Measurements from ENCODE around the gene NCOA1. TPM values are rescaled to one million over a fixed set of nuclear protein-coding genes. Genes with fewer than 3 reads are reported as not detected.
"Not testable (repeated sequence)": the region's sequence is repeated elsewhere in the genome, so short reads cannot be mapped to it uniquely, and the experiment has no call there.

Gene NCOA1
- total RNA-seq, 2 experiments from 2014 or later: 6.1 to 12.1 TPM

DNA sequence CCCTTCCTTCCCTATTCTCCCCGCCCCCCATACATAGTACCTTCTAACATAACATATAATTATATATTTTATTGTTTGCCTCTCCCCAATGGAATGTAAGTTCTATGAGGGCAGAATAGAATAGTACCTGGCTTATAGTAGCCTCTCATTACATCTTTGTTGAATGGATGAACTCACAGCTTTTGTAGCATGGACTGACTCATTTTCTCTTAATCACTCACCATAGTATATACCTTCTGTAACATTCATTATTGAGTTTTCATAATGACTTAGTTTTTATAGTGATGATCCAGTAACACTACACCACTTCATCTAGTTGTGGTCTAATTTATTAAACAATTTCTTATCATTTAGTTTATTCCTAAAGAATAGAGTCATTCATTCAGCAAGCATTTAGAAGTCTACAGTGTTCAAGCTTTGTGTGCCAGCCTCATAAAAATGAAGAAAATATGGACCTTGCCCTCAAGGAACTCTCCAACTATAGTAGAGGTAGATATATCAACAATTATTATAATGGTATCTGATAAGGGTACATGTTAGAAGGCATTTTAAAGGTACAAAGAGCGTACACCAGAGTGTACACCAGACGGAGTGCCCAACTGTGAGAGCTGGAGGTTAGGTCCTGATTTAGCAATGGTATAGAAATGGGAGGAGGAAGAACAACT is 31.1 kb downstream of the NCOA1 start:
- Histone ChIP-seq H3K79me2 (ENCODE audit: insufficient read depth, low read depth, low read length) (no peaks in the 10 kb centered on the region), H3K4me2 (ENCODE audit: low read length) (no peak overlapping the region), H3K4me1 (ENCODE audit: insufficient read depth, low read length, poor library complexity, severe bottlenecking) (no peaks in the 10 kb centered on the region), H3K9me3 (ENCODE audit: low read length) (no peaks in the 10 kb centered on the region), H3K9me2 (ENCODE audit: insufficient read depth, low read length) (no peaks in the 10 kb centered on the region), H3K36me3 (ENCODE audit: insufficient read depth, low read length) (no peaks in the 10 kb centered on the region), H4K20me1 (ENCODE audit: insufficient read depth, low read length) (no peaks in the 10 kb centered on the region), H3K4me3 (ENCODE audit: low read depth, low read length, poor library complexity, severe bottlenecking) (no peak overlapping the region), H2AFZ (ENCODE audit: low read length) (no peak overlapping the region), H3K27ac (ENCODE audit: low read depth, low read length, poor library complexity, severe bottlenecking) (no peak overlapping the region)
- POLR2A ChIA-PET: interaction anchor here (0.6 kb wide), 1 partner anchor 287 kb away, joined by 3 read pairs; no protein-coding TSS in a partner anchor
- intact Hi-C loops (cut with micrococcal nuclease; ENCODE audit: unreplicated experiment): no loop called here
- TF ChIP-seq, protein P1, sequence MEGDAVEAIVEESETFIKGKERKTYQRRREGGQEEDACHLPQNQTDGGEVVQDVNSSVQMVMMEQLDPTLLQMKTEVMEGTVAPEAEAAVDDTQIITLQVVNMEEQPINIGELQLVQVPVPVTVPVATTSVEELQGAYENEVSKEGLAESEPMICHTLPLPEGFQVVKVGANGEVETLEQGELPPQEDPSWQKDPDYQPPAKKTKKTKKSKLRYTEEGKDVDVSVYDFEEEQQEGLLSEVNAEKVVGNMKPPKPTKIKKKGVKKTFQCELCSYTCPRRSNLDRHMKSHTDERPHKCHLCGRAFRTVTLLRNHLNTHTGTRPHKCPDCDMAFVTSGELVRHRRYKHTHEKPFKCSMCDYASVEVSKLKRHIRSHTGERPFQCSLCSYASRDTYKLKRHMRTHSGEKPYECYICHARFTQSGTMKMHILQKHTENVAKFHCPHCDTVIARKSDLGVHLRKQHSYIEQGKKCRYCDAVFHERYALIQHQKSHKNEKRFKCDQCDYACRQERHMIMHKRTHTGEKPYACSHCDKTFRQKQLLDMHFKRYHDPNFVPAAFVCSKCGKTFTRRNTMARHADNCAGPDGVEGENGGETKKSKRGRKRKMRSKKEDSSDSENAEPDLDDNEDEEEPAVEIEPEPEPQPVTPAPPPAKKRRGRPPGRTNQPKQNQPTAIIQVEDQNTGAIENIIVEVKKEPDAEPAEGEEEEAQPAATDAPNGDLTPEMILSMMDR (conservative IDR thresholded peaks at IDR 0.05; ENCODE audit: low read length): no peak
- no peak for TF ChIP-seq EZH2phosphoT487 (IDR thresholded peaks at IDR 0.05; ENCODE audit: borderline replicate concordance, low read depth, low read length)
- CTCF ChIA-PET (ENCODE audit: unreplicated experiment): no interaction called here
- DNase-seq (ENCODE audit: low spot score): no peak
- BruUV-seq (replicated peaks): no TSS peak

DNA sequence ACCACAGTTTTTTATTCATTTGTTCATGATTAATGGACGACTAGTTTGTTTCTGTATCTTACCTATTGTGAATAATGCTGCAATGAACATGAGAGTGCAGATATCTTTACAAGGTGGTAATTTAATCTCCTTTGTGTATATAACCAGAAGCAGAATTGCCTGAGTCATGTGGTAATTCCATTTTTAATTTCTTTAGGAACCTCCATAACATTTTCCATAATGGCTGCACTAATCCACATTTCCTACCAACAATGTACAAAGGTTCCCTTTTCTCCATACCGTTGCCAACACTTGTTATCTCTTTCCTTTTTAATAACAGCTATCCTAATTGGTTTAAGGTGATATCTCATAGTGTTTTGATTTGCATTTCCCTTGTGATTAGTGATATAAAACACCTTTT is 36.5 kb downstream of the NCOA1 start:
- no peak for TF ChIP-seq EZH2phosphoT487 (IDR thresholded peaks at IDR 0.05; ENCODE audit: borderline replicate concordance, low read depth, low read length)
- TF ChIP-seq, protein P1 (conservative IDR thresholded peaks at IDR 0.05; ENCODE audit: low read length): no peak
- CTCF ChIA-PET (ENCODE audit: unreplicated experiment): no interaction called here
- H3K27ac ChIP-seq (ENCODE audit: low read depth, low read length, poor library complexity, severe bottlenecking): no peak overlapping the region
- BruUV-seq (replicated peaks): no TSS peak
- no peak overlapping the region for H3K4me2 ChIP-seq (ENCODE audit: low read length)
- peaks cover 21% of the 10 kb centered on the region; the same call in 1 of the 2 replicates for H3K9me3 ChIP-seq (ENCODE audit: low read length)
- H3K4me3 ChIP-seq (ENCODE audit: low read depth, low read length, poor library complexity, severe bottlenecking): no peak overlapping the region
- intact Hi-C loops (cut with micrococcal nuclease; ENCODE audit: unreplicated experiment): no loop called here
- no peaks in the 10 kb centered on the region for H4K20me1 ChIP-seq (ENCODE audit: insufficient read depth, low read length)
- no peaks in the 10 kb centered on the region for H3K36me3 ChIP-seq (ENCODE audit: insufficient read depth, low read length)
- no peak overlapping the region for H2AFZ ChIP-seq (ENCODE audit: low read length)
- POLR2A ChIA-PET: interaction anchor here (0.7 kb wide), 2 partner anchors 49 to 179 kb away, joined by 4 to 6 read pairs; no protein-coding TSS in a partner anchor
- DNase-seq (ENCODE audit: low spot score): no peak
- no peaks in the 10 kb centered on the region for H3K4me1 ChIP-seq (ENCODE audit: insufficient read depth, low read length, poor library complexity, severe bottlenecking)
- H3K9me2 ChIP-seq (ENCODE audit: insufficient read depth, low read length): no peaks in the 10 kb centered on the region
- H3K79me2 ChIP-seq (ENCODE audit: insufficient read depth, low read depth, low read length): no peaks in the 10 kb centered on the region

DNA sequence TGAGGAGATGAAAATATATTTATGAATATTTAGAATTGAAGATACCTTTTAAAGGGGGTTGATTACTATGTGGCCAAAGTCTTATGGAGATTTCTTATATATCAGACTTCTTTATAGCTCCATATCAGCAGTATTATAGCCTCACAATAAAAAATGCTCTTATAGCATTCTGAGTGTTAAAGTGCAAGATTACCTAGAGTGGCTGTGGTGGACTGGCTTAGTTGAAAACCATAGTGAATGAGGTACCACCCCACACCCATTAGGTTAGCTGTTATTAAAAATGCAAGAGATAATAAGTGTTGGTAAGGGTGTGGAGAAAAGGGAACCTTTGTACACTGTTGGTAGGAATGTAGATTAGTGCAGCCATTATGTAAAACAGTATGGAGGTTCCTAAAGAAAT is 39.7 kb downstream of the NCOA1 start:
- Histone ChIP-seq H3K79me2 (ENCODE audit: insufficient read depth, low read depth, low read length) (no peaks in the 10 kb centered on the region), H3K4me1 (ENCODE audit: insufficient read depth, low read length, poor library complexity, severe bottlenecking) (no peaks in the 10 kb centered on the region), H3K9me3 (ENCODE audit: low read length) (peaks cover 21% of the 10 kb centered on the region; the same call in 1 of the 2 replicates), H3K36me3 (ENCODE audit: insufficient read depth, low read length) (no peaks in the 10 kb centered on the region), H4K20me1 (ENCODE audit: insufficient read depth, low read length) (no peaks in the 10 kb centered on the region), H2AFZ (ENCODE audit: low read length) (no peak overlapping the region), H3K9me2 (ENCODE audit: insufficient read depth, low read length) (no peaks in the 10 kb centered on the region), H3K4me3 (ENCODE audit: low read depth, low read length, poor library complexity, severe bottlenecking) (no peak overlapping the region), H3K4me2 (ENCODE audit: low read length) (no peak overlapping the region), H3K27ac (ENCODE audit: low read depth, low read length, poor library complexity, severe bottlenecking) (no peak overlapping the region)
- no peak for DNase-seq (ENCODE audit: low spot score)
- CTCF ChIA-PET (ENCODE audit: unreplicated experiment): no interaction called here
- POLR2A ChIA-PET: interaction anchor here (0.9 kb wide), 1 partner anchor 10 kb away, joined by 3 read pairs; no protein-coding TSS in a partner anchor
- no TSS peak for BruUV-seq (replicated peaks)
- TF ChIP-seq, protein P1 (conservative IDR thresholded peaks at IDR 0.05; ENCODE audit: low read length): no peak
- TF ChIP-seq EZH2phosphoT487 (IDR thresholded peaks at IDR 0.05; ENCODE audit: borderline replicate concordance, low read depth, low read length): no peak
- intact Hi-C loops (cut with micrococcal nuclease; ENCODE audit: unreplicated experiment): no loop called here

DNA sequence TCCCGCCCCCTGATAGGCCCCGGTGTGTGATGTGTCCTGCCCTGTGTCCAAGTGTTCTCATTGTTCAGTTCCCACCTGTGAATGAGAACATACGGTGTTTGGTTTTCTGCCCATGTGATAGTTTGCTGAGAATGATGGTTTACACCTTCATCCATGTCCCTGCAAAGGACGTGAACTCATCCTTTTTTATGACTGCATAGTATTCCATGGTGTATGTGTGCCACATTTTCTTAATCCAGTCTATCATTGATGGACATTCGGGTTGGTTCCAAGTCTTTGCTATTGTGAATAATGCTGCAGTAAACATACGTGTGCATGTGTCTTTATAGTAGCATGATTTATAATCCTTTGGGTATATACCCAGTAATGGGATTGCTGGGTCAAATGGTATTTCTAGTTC is 40.6 kb downstream of the NCOA1 start:
- BruUV-seq (replicated peaks); H2AFZ ChIP-seq (ENCODE audit: low read length); H3K36me3 ChIP-seq (ENCODE audit: insufficient read depth, low read length); H3K27ac ChIP-seq (ENCODE audit: low read depth, low read length, poor library complexity, severe bottlenecking); H3K9me2 ChIP-seq (ENCODE audit: insufficient read depth, low read length); CTCF ChIA-PET (ENCODE audit: unreplicated experiment); H4K20me1 ChIP-seq (ENCODE audit: insufficient read depth, low read length); H3K4me3 ChIP-seq (ENCODE audit: low read depth, low read length, poor library complexity, severe bottlenecking); intact Hi-C loops (cut with micrococcal nuclease; ENCODE audit: unreplicated experiment); DNase-seq (ENCODE audit: low spot score); H3K4me1 ChIP-seq (ENCODE audit: insufficient read depth, low read length, poor library complexity, severe bottlenecking); H3K79me2 ChIP-seq (ENCODE audit: insufficient read depth, low read depth, low read length); H3K4me2 ChIP-seq (ENCODE audit: low read length); POLR2A ChIA-PET: not testable (repeated sequence)
- H3K9me3 ChIP-seq (ENCODE audit: low read length): peaks cover 21% of the 10 kb centered on the region; the same call in 1 of the 2 replicates

Measured in OCI-LY7 (cell line).